ENCODE results near the gene AUNIP. TPM values are rescaled to one million over a fixed set of nuclear protein-coding genes. Genes with fewer than 3 reads are reported as not detected.
A peak's percentile ranks its signal among the peaks of the same experiment; 100 is the strongest.

The AUNIP gene
- total RNA-seq, 1 donor from 2014 or later = 0.11 TPM

DNA sequence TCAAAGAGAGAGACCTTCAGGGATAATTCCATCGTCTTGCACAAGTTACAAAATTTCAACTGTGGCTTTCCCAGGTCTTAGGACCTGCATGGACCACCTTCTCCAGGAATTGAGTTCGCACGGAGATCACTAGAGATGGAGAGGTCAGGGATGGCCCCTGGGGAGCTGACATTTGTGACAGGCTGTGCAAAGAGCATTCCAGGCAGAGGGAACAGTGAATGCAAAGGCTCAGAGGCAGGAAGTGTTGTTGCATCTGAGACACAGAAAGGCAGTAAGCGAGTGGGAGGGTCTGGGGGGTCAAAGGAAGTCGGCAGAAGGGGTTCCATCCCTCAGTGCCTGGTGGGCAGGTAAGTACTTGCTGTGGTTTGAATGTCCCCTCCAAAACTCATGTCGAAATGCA lies 68.8 kb downstream of the AUNIP start:
- intact Hi-C loops (cut with DNase I) = no loop called here
- DNase-seq (peak; percentile 14), ATAC-seq (ENCODE audit: poor library complexity) (no peak)

DNA sequence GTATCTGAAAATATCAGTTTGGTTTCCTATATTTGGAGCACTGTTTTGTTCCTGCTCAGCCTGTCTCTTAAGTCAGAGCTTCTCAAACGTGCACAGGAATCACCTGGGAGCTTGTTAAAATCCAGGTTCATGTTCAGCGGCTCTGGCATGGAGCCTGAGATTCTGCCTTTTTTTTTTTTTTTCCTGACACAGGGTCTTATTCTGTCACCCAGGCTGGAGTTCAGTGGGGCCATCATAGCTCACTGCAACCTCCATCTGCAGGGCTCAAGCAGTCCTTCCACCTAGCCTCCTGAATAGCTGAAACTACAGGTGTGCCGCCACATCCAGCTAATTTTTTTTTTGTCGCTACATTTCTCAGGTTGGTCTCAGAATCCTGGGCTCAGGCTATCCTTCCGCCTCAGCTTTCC lies 71.5 kb downstream of the AUNIP start:
- ATAC-seq (ENCODE audit: poor library complexity) (no peak), DNase-seq (no peak)
- intact Hi-C loops (cut with DNase I) = loop anchor here (10.0 kb wide), 1 partner anchor 93 kb away; no protein-coding TSS in a partner anchor

DNA sequence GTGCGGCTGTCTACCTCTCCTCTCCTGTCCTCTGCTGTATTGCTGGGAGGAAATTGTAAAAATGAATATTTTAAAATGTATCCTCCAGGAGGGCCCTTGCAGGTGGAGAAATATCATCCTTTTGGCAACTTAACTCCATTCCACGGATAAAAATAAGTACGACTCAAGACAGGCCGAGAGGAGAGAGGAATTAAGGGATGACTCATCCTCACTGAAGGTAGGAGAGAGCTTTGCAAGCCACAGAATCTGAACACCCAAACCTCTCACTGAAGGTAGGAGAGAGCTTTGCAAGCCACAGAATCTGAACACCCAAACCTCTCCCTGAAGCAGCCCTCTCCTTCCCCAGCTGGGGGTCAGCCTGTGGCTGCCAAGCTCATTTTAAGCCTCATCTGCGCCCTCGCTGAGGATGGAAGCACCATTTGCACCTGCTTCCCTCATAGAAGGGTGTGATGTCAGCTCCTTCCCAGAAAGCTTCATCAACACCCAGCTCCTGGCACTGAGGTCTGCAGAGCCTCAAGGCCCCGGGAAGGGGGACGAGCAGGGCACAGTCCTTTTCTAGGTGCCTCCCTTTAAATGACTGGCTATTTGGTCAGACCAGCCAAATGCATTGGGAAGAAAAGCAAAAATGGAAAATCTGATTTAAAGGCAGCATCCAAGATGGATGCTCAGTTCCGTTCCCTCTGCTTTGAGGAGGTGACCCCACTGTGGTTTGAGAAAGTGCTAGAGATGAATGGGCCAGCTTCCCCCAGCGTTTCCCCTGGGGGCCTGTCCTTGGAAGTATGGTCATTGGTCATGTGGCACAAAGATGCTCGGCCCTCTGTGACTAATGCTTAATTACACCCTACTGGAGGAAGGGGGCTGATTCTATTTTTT lies 72.1 kb downstream of the AUNIP start:
- ATAC-seq (ENCODE audit: poor library complexity) (no peak), DNase-seq (peak; percentile 24)
- intact Hi-C loops (cut with DNase I) = loop anchor here (10.0 kb wide), 1 partner anchor 92 kb away; no protein-coding TSS in a partner anchor

DNA sequence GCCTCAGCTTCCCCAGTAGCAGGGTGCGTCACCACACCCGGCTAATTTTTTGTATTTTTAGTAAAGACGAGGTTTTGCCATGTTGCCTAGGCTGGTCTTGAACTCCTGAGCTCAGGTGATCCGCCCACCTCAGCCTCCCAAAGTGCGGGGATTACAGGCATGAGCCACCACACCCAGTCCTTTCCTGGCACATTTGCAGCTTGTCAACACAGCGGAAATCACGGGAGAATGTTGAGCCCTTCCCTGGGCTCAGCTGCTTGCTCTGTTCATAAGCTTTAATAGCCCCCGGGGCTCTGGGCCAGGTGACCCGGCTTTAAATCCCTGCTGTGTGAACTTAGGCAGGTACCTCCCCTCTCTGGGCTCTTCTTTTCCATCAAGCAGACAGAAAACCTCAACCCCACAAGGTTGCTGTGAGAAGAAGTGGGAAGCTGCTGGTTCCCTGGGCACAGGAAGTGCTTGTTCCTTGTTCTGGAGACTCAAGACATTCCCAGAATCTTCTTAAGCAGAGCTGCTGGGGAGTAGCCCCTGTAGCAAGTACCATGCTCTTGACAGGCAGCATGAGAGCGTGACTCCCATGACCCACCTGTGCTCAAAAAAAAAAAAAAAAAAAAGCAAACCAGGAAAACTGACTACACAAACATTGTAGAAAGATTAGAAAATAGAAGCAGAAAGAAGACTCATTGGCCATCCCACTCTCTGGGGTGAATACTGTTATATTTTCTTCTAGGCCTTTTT lies 73.8 kb downstream of the AUNIP start:
- peak; percentile 29 for DNase-seq
- no peak for ATAC-seq (ENCODE audit: poor library complexity)
- intact Hi-C loops (cut with DNase I) = loop anchor here (10.0 kb wide), 1 partner anchor 91 kb away; no protein-coding TSS in a partner anchor

DNA sequence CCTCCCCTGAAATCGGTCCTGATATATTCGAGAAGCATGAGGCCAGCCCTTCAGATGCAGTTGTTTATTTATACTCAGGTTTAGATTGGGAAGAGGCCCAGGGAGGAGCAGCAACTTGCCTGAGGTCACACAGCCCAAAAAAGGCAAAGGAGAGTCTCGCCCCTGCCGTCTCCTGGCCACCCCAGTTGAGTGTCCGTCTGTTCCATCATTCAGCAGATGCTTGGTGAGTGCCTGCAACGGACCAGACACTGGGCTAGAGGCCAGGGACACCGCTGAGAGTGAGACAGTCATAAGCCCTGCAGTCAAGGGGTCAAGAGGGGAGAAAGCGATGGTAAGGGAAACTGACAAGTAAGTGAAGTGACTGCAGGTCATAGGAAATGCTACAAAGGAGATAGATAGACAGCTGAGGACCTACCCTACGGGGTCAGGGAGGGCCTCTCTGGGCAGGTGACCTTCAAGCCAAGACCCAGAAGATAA lies 74.6 kb downstream of the AUNIP start:
- peak; percentile 85 for ATAC-seq (ENCODE audit: poor library complexity)

More for the DNA sequence above, 74.6 kb downstream of the AUNIP start:
- DNase-seq = peak; percentile 72
- intact Hi-C loops (cut with DNase I) = loop anchor here (10.0 kb wide), 1 partner anchor 90 kb away; no protein-coding TSS in a partner anchor

Small RNA genes within 50 kb of the gene (microRNA-seq; reads per million reads assigned to microRNA genes)
- gene MIR3917 = not detected

Other genes with a start within 250 kb of the AUNIP start
- gene MAN1C1, start 242.7 kb downstream of the AUNIP start, total RNA-seq = 17.5 TPM
- gene SELENON, start 59.3 kb downstream of the AUNIP start, total RNA-seq = 39.6 TPM
- 222 TPM for gene MTFR1L, start 39.5 kb downstream of the AUNIP start, total RNA-seq
- 2.2 TPM for gene PAQR7, start 16.3 kb upstream of the AUNIP start, total RNA-seq
- 24.2 TPM for gene STMN1, start 47.0 kb upstream of the AUNIP start, total RNA-seq
- gene PAFAH2, start 138.6 kb upstream of the AUNIP start, total RNA-seq = 12.1 TPM
- gene EXTL1, start 162.3 kb upstream of the AUNIP start, total RNA-seq = 11.9 TPM
- 3.0 TPM for gene SLC30A2, start 186.7 kb upstream of the AUNIP start, total RNA-seq
- gene TRIM63, start 208.2 kb upstream of the AUNIP start, total RNA-seq = 229 TPM